Measurements from ENCODE around the gene CCDC60. TPM values are rescaled to one million over a fixed set of nuclear protein-coding genes. Genes with fewer than 3 reads are reported as not detected.

The CCDC60 gene
- total RNA-seq, 3 donors from 2014 or later, result not detected

DNA sequence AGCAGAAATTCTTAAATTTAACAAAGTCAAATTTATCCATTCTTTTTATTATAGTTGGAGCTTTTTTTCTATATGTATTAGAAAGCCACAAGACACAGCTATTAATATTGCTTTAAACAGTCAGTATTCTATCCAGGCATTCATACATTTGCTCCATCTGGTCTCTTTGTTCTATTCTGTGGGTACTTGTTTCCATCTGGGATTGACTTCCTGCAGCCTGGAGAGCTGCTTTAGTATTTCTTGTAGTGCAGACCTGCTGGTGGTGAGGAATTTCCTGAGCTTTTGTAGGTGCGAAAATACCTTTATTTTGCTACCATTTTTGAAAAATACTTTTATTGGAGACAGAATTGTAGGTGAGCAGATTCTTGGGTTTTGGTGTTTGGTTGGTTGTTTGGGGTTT, 29.0 kb downstream of the CCDC60 start:
- H3K36me3 Mint-ChIP-seq (ENCODE audit: insufficient read depth), result no peaks in the 10 kb centered on the region
- no peaks in the 10 kb centered on the region for H3K4me1 Mint-ChIP-seq (ENCODE audit: low read depth)
- peaks cover 3% of the 10 kb centered on the region for H3K9me3 Mint-ChIP-seq
- H3K27me3 Mint-ChIP-seq (ENCODE audit: low read depth), result peaks cover 3% of the 10 kb centered on the region
- ATAC-seq (no peak), DNase-seq (no peak)
- H3K4me3 Mint-ChIP-seq, result no peak overlapping the region

DNA sequence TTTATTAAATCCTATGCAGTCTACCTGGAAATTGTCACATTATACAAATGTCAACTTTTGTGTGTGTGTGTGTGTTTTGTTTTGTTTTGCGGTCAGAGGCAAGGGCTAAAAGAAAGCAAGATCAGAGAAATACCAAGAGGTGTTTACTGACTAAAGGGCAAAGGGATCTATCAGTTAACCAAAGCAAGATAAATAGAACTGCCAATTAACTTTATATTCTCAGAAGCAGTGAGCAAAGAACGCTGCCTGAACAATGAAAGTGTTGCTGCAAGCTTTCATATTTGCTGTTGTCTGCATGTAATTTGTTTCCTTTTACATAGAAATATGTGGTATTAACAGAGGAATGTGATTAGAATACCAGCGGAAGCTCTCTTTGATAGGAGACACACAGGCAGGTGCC, 30.9 kb downstream of the CCDC60 start:
- no peak for ATAC-seq
- DNase-seq, result no peak

DNA sequence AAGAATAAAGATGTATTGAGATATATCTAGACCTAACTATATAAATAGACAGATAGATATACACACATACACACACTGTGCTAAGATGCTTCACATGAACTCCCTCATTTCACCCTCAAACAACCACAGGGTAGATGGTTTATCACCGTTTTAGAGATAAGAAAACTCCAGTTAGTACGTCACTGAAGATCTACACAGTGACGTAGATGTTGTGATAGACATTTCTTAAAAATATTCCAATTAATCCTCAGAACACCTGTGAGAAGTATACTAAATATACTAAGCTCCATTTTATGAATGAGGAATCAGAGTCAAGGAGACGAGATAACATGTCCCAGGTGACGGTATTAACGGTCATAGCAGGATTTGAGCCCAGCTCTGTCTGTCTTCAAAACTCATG, 31.5 kb downstream of the CCDC60 start:
- DNase-seq (no peak), ATAC-seq (no peak)
- no peak overlapping the region for H3K4me3 Mint-ChIP-seq
- H3K36me3 Mint-ChIP-seq (ENCODE audit: insufficient read depth), result no peaks in the 10 kb centered on the region
- H3K4me1 Mint-ChIP-seq (ENCODE audit: low read depth), result no peaks in the 10 kb centered on the region
- peaks cover 3% of the 10 kb centered on the region for H3K9me3 Mint-ChIP-seq
- peaks cover 5% of the 10 kb centered on the region for H3K27me3 Mint-ChIP-seq (ENCODE audit: low read depth)

More for the DNA sequence above, 30.9 kb downstream of the CCDC60 start:
- H3K27me3 Mint-ChIP-seq (ENCODE audit: low read depth), result peaks cover 5% of the 10 kb centered on the region
- H3K9me3 Mint-ChIP-seq, result peaks cover 3% of the 10 kb centered on the region
- no peaks in the 10 kb centered on the region for H3K4me1 Mint-ChIP-seq (ENCODE audit: low read depth)
- H3K4me3 Mint-ChIP-seq, result no peak overlapping the region
- no peaks in the 10 kb centered on the region for H3K36me3 Mint-ChIP-seq (ENCODE audit: insufficient read depth)

DNA sequence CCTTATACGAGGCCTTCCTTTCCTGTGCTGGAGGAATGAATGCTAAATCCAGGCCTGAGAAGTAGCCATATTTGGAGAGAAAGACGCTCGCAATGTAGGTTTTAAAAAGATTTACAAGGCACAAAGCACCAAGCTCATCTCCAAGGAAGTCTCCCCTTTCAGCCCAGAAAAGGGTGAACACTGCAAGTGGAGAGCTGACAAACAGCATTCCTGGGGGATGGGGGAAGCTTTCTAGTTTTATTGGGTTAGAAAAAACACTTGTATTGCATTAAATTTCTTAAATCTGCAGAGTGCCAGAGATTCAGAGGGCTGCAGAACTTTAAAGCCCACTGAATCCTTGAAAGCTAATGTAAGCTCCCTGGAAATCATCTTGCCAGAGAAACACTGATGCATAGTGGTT, 34.6 kb downstream of the CCDC60 start:
- Mint-ChIP-seq H3K9me3 (no peaks in the 10 kb centered on the region), H3K4me1 (ENCODE audit: low read depth) (no peaks in the 10 kb centered on the region), H3K36me3 (ENCODE audit: insufficient read depth) (no peaks in the 10 kb centered on the region), H3K27me3 (ENCODE audit: low read depth) (peaks cover 8% of the 10 kb centered on the region), H3K4me3 (no peak overlapping the region)
- ATAC-seq, result no peak
- DNase-seq, result no peak

DNA sequence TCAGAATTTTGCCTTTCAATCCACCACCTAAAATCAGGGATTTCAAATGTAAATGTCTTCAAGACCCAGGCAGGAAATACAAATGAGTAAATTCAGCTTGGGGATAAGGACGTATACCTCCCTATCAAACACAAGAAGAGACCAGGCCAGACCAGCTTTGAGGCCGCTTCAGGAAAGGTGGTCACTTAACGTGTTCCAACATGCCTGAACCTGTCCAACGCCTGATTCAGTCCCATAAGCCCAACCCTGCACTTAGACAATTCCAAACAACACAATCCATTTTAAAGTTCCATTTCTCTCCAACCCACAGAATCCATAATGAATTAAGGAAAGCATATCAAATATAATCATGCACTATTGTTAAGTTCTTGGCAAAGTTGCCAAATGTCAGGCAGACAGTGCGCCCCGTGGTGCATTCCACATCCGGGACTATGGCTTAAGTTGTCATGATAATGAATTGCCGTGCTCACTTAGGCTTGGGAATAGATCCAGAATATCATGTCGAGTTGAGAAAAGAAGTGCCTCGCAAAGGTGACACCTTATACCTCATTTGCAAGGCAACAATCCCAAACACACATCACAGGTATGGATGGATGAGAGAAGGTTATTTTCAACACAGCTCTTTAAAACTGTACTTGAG, 35.5 kb downstream of the CCDC60 start:
- DNase-seq, result no peak
- H3K9me3 Mint-ChIP-seq, result no peaks in the 10 kb centered on the region
- ATAC-seq, result no peak
- H3K27me3 Mint-ChIP-seq (ENCODE audit: low read depth), result peaks cover 8% of the 10 kb centered on the region
- H3K36me3 Mint-ChIP-seq (ENCODE audit: insufficient read depth), result no peaks in the 10 kb centered on the region
- H3K4me1 Mint-ChIP-seq (ENCODE audit: low read depth), result no peaks in the 10 kb centered on the region
- no peak overlapping the region for H3K4me3 Mint-ChIP-seq

DNA sequence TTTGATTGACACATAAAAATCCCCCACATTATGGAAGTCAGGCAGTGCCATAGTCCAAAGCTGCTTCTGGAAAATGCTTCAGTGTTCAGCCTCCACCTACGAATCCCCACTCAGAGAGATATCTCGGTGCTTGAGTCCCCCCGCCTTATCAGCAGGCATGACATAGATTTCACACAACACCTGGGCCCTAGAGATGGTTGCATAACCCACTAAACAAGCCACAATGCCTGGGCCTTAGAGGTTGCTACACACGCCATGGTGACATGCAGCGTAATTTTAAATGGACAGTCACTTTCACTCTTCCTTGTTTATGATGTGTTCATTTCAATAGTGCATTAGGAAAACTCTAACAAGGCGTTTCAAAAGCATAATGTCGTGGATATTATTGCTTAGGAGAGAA, 38.0 kb downstream of the CCDC60 start:
- no peak for ATAC-seq
- H3K36me3 Mint-ChIP-seq (ENCODE audit: insufficient read depth), result no peaks in the 10 kb centered on the region
- H3K4me3 Mint-ChIP-seq, result no peak overlapping the region
- peaks cover 6% of the 10 kb centered on the region for H3K27me3 Mint-ChIP-seq (ENCODE audit: low read depth)
- no peaks in the 10 kb centered on the region for H3K4me1 Mint-ChIP-seq (ENCODE audit: low read depth)
- no peaks in the 10 kb centered on the region for H3K9me3 Mint-ChIP-seq
- no peak for DNase-seq

DNA sequence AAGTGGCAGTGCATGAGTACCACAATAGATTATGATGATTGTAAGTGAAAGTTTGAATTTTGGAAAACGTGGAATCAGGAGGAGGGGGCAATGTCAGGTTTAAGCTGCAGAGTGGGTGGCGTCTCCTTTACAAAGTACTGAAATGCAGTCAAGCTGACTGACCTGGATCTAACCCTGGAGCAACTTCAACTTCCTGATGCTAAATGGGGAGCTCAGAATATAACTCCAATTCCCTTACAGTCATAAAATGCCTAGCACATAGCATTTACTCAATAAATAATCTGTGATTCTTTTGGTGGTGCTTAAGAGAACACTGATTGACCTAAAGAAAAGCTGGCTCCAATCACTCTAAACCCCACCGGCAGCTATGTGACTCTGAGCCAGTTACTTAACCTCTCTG, 38.5 kb downstream of the CCDC60 start:
- H3K27me3 Mint-ChIP-seq (ENCODE audit: low read depth), result peaks cover 4% of the 10 kb centered on the region

DNA sequence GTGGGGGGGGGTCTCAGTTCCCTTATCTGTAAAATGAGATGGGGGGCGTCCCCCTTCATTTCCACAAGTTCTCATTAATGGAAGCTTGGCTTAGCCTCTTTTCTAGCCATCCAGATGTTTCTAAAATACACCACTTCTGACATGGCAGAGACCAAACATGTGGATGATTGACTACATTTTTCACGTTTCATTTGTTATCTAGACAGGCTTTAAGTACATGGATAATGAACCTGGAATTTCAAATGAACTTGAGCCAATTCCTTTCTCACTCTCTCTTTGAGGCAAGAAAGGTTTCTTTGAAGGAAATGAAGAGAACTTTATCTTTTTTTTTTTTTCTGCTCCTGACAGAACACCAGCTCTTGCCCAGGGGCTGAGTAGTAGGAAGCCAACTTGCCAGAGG, 39.1 kb downstream of the CCDC60 start:
- no peak overlapping the region for H3K4me3 Mint-ChIP-seq
- H3K27me3 Mint-ChIP-seq (ENCODE audit: low read depth), result peaks cover 4% of the 10 kb centered on the region
- no peaks in the 10 kb centered on the region for H3K36me3 Mint-ChIP-seq (ENCODE audit: insufficient read depth)
- DNase-seq (no peak), ATAC-seq (no peak)
- H3K9me3 Mint-ChIP-seq, result no peaks in the 10 kb centered on the region
- H3K4me1 Mint-ChIP-seq (ENCODE audit: low read depth), result no peaks in the 10 kb centered on the region

More for the DNA sequence above, 38.5 kb downstream of the CCDC60 start:
- DNase-seq (no peak), ATAC-seq (no peak)
- Mint-ChIP-seq H3K36me3 (ENCODE audit: insufficient read depth) (no peaks in the 10 kb centered on the region), H3K4me1 (ENCODE audit: low read depth) (no peaks in the 10 kb centered on the region), H3K9me3 (no peaks in the 10 kb centered on the region), H3K4me3 (no peak overlapping the region)

DNA sequence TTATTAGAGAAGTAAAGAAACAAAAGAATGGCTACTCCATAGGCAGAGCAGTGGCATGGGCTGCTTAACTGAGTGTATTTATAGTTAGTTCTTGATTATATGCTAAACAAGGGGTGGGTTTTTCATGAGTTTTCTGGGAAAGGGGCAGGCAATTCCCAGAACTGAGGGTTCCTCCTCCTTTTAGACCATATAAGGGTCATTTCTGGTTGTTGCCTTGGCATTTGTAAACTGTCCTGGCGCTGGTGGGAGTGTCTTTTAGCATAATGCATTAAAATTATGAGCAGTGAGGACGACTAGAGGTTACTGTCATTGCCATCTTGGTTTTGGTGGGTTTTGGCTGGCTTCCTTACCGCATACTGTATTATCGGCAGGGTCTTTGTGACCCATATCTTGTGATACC, 40.1 kb downstream of the CCDC60 start:
- Mint-ChIP-seq H3K9me3 (no peaks in the 10 kb centered on the region), H3K36me3 (ENCODE audit: insufficient read depth) (no peaks in the 10 kb centered on the region), H3K4me1 (ENCODE audit: low read depth) (no peaks in the 10 kb centered on the region), H3K27me3 (ENCODE audit: low read depth) (peaks cover 4% of the 10 kb centered on the region), H3K4me3 (no peak overlapping the region)
- no peak for DNase-seq
- no peak for ATAC-seq

DNA sequence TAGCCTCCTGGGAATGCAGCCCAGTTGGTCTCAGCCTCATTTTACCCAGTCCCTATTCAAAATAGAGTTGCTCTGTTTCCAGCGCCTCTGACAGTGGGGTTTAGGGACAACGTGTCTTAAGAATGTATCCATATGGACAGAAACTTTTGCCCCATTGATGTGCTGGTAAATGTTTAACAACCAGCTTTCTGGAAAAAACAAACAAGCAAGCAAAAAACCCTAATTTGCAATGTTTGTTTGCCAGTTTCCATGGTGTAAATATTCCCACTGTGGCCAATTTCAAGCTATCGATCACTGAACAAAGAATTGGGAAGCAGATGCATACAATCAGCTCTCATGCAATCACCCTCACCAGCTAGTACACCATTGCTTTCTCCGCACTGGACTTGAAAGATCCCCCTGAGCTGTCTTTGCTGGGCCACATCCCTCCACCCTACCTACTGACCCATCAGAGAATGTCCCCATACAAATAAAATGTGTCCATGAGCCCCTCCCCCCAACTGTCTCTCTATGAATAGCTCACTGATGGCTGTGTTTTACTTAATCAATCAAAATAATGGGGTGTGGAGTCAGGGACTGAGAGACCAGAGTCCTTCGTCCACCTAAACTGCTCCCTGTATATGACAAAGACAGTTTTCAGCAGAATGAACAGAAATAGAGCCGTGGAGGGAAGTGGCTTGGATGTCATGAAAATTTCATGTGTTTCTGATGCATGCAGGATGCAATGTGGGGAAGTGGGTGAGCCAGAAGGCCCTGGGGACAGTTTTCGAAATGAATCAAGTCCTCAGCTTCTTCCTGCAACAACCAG, 40.8 kb downstream of the CCDC60 start:
- Mint-ChIP-seq H3K9me3 (no peaks in the 10 kb centered on the region), H3K36me3 (ENCODE audit: insufficient read depth) (no peaks in the 10 kb centered on the region), H3K4me1 (ENCODE audit: low read depth) (no peaks in the 10 kb centered on the region), H3K4me3 (no peak overlapping the region), H3K27me3 (ENCODE audit: low read depth) (peaks cover 2% of the 10 kb centered on the region)
- DNase-seq (no peak), ATAC-seq (no peak)

DNA sequence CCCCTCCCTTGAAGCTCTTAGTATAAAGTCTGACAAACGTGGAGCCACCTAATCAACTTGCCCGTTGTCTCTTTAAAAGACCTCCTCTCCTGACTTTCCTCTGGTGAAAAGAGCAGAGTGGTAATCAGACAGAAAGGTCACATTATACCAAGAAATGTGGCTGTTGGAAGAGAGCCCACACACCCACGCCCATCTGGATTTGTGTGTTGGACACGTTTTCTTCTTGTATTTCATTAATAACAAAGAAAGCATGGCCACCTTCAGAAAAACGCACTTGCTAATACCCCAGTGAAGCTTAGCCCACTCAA, 41.3 kb downstream of the CCDC60 start:
- DNase-seq (no peak), ATAC-seq (no peak)
- H3K9me3 Mint-ChIP-seq, result no peaks in the 10 kb centered on the region
- no peaks in the 10 kb centered on the region for H3K4me1 Mint-ChIP-seq (ENCODE audit: low read depth)
- no peak overlapping the region for H3K4me3 Mint-ChIP-seq
- H3K27me3 Mint-ChIP-seq (ENCODE audit: low read depth), result peaks cover 2% of the 10 kb centered on the region
- H3K36me3 Mint-ChIP-seq (ENCODE audit: insufficient read depth), result no peaks in the 10 kb centered on the region

DNA sequence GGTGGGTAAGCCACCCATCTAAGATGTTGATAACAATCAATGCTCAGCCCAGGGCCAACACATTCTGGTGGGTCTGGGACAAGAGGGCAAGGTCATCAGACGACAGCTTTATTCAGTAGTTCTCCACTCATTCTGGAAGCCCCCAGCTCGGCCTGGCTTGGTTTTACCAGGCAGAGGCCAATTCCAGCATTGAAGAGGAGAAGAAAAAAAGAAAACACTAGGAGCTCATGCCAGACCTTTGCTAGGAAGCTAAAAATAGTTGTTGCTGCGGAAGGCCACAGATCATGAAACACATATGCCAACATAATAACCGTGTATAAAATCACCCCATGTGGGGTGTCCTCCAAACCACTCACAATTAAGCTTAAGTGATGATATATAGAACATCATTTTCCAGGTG, 44.4 kb downstream of the CCDC60 start:
- Mint-ChIP-seq H3K4me3 (no peak overlapping the region), H3K9me3 (peaks cover 3% of the 10 kb centered on the region), H3K27me3 (ENCODE audit: low read depth) (no peaks in the 10 kb centered on the region), H3K4me1 (ENCODE audit: low read depth) (no peaks in the 10 kb centered on the region), H3K36me3 (ENCODE audit: insufficient read depth) (no peaks in the 10 kb centered on the region)
- DNase-seq (no peak), ATAC-seq (no peak)

DNA sequence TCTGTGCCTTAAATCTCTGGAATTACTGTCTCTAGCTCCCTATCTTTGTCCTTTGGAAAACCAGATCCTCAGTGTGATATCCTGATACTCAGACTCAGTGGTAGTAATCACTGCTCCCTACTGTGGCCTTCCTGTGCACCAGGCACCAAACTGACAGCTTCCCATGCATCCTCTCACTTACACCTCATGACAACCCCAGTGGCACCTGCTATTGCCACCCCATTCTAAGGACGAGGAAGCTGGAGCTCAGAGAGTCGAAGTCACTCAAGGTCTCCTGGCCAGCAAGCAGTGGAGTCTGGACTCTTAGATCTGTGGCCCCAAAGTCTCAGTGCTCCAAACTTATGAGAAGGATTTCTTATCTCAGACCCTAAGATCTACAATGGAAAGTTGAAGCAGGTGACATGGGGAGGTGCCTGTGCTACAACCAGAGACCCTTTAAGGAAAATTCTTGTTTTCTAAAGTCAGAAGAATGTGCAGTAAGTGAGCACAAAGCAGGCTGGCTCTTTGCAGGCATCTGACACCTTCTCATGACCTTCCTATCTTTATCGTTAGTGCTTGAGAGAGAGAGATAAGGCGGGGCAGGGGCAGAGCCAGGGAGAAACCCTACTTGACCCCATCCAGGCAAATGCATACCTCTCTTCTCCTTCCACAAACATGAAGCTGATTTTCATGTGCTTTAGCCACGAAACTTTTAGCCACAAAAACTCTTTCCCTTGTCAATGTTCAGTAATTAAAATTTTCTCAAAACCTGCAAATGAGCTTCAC, 47.1 kb downstream of the CCDC60 start:
- DNase-seq (no peak), ATAC-seq (no peak)
- no peak overlapping the region for H3K4me3 Mint-ChIP-seq
- H3K4me1 Mint-ChIP-seq (ENCODE audit: low read depth), result no peaks in the 10 kb centered on the region
- peaks cover 6% of the 10 kb centered on the region for H3K9me3 Mint-ChIP-seq
- peaks cover 3% of the 10 kb centered on the region for H3K27me3 Mint-ChIP-seq (ENCODE audit: low read depth)
- no peaks in the 10 kb centered on the region for H3K36me3 Mint-ChIP-seq (ENCODE audit: insufficient read depth)

DNA sequence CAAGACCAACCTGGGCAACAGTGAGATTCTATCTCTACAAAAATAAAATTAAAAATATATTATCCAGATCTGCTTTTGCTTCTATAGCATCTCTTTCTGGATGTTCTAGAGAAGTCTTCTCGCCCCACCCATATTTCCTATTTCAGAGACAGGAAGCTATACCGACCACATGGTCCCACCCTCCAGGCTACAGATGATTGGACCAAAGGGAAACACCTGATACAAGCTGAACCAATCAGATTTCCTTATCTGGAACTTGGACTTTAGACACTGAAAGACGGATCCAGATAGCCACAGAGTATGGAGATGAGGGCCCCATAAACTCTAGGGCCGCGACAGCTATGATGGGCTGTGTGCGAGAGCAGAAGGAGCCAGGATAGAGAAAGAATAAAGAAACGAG, 48.7 kb downstream of the CCDC60 start:
- H3K27me3 Mint-ChIP-seq (ENCODE audit: low read depth), result peaks cover 3% of the 10 kb centered on the region
- DNase-seq (no peak), ATAC-seq (no peak)
- no peaks in the 10 kb centered on the region for H3K4me1 Mint-ChIP-seq (ENCODE audit: low read depth)
- peaks cover 6% of the 10 kb centered on the region for H3K9me3 Mint-ChIP-seq
- H3K4me3 Mint-ChIP-seq, result no peak overlapping the region
- no peaks in the 10 kb centered on the region for H3K36me3 Mint-ChIP-seq (ENCODE audit: insufficient read depth)

DNA sequence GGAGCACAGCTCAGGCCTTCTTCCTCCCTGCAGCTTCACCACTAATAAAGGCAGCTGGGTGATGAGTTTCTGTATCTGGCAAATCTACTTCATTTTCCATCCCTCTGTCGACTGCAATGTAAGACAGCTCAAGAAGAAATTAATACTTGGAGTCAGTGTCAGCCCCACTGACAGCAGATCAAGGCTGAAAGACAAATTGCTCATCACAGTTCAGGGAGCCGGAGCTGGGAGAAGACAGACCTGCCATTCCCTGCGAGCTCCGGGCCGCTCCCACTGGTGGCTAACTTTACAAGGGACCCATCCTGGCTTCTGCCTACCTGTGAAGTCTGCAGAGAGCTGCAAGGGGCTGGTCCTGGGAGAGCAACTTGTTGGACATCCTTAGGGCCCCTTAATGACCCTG, 49.8 kb downstream of the CCDC60 start:
- H3K4me1 Mint-ChIP-seq (ENCODE audit: low read depth), result no peaks in the 10 kb centered on the region
- ATAC-seq (no peak), DNase-seq (no peak)
- no peak overlapping the region for H3K4me3 Mint-ChIP-seq
- H3K27me3 Mint-ChIP-seq (ENCODE audit: low read depth), result peaks cover 3% of the 10 kb centered on the region
- H3K36me3 Mint-ChIP-seq (ENCODE audit: insufficient read depth), result no peaks in the 10 kb centered on the region
- H3K9me3 Mint-ChIP-seq, result peaks cover 6% of the 10 kb centered on the region

Measured in activated T-cell treated with anti-CD3 and anti-CD28 coated beads, Interleukin-2, amount 50 U/mL, for 4 hours (primary cell).